HUES48 (cell line): ENCODE measurements around the gene LAMA2.
A peak's percentile ranks its signal among the peaks of the same experiment; 100 is the strongest.

ENCODE experiments used
- H3K27ac ChIP-seq: one replicate; pipeline ENCODE4 v1.7.0; 2013; ENCODE audit warnings: low read depth, low read length, inconsistent platforms
- H3K27me3 ChIP-seq: 2 replicates; pipeline ENCODE4 v1.6.1; 2013; ENCODE audit warnings: mild to moderate bottlenecking, low read length; ENCODE audit not compliant: control insufficient read depth, insufficient read depth
- H3K36me3 ChIP-seq: 2 replicates; pipeline ENCODE4 v1.6.1; 2013; ENCODE audit warnings: low read length; ENCODE audit not compliant: control insufficient read depth, insufficient read depth
- H3K4me1 ChIP-seq: 2 replicates; pipeline ENCODE4 v1.6.1; 2013; ENCODE audit warnings: mild to moderate bottlenecking, low read length; ENCODE audit not compliant: control insufficient read depth, insufficient read depth
- H3K4me3 ChIP-seq: 2 replicates; pipeline ENCODE4 v1.5.1; 2013; ENCODE audit warnings: mild to moderate bottlenecking, low read depth, low read length
- H3K9ac ChIP-seq: 2 replicates; pipeline ENCODE4 v1.6.1; 2013; ENCODE audit warnings: mild to moderate bottlenecking, low read depth, low read length, moderate library complexity
- H3K9me3 ChIP-seq: 2 replicates; pipeline ENCODE4 v1.6.1; 2013; ENCODE audit warnings: low read length; ENCODE audit not compliant: control insufficient read depth, insufficient read depth

Gene LAMA2, protein sequence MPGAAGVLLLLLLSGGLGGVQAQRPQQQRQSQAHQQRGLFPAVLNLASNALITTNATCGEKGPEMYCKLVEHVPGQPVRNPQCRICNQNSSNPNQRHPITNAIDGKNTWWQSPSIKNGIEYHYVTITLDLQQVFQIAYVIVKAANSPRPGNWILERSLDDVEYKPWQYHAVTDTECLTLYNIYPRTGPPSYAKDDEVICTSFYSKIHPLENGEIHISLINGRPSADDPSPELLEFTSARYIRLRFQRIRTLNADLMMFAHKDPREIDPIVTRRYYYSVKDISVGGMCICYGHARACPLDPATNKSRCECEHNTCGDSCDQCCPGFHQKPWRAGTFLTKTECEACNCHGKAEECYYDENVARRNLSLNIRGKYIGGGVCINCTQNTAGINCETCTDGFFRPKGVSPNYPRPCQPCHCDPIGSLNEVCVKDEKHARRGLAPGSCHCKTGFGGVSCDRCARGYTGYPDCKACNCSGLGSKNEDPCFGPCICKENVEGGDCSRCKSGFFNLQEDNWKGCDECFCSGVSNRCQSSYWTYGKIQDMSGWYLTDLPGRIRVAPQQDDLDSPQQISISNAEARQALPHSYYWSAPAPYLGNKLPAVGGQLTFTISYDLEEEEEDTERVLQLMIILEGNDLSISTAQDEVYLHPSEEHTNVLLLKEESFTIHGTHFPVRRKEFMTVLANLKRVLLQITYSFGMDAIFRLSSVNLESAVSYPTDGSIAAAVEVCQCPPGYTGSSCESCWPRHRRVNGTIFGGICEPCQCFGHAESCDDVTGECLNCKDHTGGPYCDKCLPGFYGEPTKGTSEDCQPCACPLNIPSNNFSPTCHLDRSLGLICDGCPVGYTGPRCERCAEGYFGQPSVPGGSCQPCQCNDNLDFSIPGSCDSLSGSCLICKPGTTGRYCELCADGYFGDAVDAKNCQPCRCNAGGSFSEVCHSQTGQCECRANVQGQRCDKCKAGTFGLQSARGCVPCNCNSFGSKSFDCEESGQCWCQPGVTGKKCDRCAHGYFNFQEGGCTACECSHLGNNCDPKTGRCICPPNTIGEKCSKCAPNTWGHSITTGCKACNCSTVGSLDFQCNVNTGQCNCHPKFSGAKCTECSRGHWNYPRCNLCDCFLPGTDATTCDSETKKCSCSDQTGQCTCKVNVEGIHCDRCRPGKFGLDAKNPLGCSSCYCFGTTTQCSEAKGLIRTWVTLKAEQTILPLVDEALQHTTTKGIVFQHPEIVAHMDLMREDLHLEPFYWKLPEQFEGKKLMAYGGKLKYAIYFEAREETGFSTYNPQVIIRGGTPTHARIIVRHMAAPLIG (N-terminal part only)

DNA sequence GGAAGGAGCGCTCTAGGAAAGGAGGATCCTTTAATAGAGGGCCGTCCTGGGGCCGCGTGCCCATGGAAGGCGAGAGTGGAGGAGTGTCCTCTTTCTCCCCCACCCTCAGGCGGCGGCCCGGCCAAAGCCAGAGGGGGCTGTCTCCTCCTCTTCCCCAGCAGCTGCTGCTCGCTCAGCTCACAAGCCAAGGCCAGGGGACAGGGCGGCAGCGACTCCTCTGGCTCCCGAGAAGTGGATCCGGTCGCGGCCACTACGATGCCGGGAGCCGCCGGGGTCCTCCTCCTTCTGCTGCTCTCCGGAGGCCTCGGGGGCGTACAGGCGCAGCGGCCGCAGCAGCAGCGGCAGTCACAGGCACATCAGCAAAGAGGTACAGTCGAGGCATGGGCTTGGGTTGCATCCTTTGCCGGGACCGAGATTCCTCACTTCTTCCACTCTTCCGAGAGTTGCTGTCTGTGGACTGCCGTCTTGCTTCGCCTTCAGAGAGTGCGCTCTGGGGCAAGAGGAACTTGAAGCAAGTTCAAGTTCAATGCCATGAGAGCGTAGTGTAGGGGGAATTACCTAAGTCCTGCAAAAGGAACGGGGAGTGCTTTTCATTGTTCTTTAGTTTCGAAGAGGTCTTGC lies at the start of gene LAMA2:
Gene LAMA2, plus strand, starts transcription at position 148 of the 621 bp plus-strand sequence. Its CDS starts 108 bp downstream, at position 256.
- Histone ChIP-seq H3K36me3 (no peaks in the 10 kb centered on the region), H3K4me3 (peak within 1 kb of the TSS; percentile 84), H3K9ac (peak within 1 kb of the TSS; percentile 58), H3K27me3 (0 out of 2 replicates have a peak, but pooled peaks cover 6% of the 10 kb centered on the region), H3K4me1 (peaks cover 15% of the 10 kb centered on the region), H3K9me3 (no peaks in the 10 kb centered on the region), H3K27ac (no peak within 1 kb of the TSS)

DNA sequence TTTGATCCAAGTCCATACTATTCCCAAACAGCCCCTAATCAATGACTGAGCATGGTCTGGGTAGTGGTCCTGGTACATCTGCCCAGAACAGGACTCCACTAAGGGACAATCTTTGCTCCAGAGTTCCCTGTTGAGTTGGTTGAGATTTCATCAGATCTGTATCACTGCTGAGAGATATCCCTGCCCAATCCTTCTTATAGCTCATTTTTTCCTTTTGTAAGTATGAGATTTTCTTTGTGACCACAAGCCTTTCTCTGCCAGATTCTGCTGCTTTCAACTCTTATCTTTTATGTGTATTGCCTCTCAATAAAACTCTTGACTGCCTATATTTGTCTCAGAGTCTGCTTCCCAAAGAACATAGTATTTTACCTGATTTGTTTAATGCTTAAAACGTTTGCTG lies 46.2 kb upstream of the LAMA2 start:
- Histone ChIP-seq H3K4me1 (no peaks in the 10 kb centered on the region), H3K27ac (no peak overlapping the region), H3K9me3 (no peaks in the 10 kb centered on the region), H3K36me3 (no peaks in the 10 kb centered on the region), H3K4me3 (no peak overlapping the region), H3K27me3 (no peaks in the 10 kb centered on the region), H3K9ac (no peak overlapping the region)

DNA sequence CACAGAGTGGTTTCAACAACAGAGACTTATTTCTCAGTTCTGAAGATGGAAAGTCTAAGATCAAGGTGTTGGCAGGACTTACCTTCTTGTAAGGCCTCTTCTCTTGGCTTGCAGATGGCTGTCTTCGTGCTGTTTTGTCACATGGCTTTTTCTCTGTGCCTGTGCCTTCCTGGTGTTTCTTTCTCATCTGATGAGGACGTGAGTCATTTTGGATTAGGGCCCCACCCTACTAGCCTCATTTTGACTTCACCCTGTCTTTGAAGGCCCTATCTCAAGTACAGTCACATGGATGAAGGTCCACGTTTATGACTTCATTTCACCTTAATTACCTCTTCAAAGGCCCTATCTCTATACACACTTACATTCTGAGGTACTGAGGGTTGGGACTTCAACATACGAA lies 41.4 kb upstream of the LAMA2 start:
- no peak overlapping the region for H3K4me3 ChIP-seq
- no peak overlapping the region for H3K9ac ChIP-seq
- H3K27ac ChIP-seq = no peak overlapping the region
- no peaks in the 10 kb centered on the region for H3K4me1 ChIP-seq
- no peaks in the 10 kb centered on the region for H3K9me3 ChIP-seq
- H3K36me3 ChIP-seq = no peaks in the 10 kb centered on the region
- no peaks in the 10 kb centered on the region for H3K27me3 ChIP-seq

DNA sequence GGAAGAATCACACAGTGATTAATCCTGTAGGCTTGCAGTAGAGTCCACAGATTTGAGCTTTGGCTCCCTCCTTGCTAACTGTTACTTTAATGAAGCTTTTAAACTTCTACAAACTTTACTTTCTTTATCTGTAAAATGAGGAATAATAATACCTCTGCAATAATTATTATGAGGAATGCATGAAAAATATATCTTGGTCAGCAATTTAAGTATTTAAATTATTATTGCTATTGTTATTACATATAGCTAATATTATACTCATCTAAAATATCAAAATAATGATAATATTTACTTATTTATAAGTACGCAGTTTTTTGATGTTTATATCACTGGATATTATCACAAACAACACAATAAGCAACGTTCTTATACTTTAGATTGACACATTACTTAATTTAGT lies 38.3 kb upstream of the LAMA2 start:
- no peaks in the 10 kb centered on the region for H3K27me3 ChIP-seq
- H3K9me3 ChIP-seq = no peaks in the 10 kb centered on the region
- H3K36me3 ChIP-seq = no peaks in the 10 kb centered on the region
- no peak overlapping the region for H3K9ac ChIP-seq
- H3K4me3 ChIP-seq = no peak overlapping the region
- peaks cover 15% of the 10 kb centered on the region for H3K4me1 ChIP-seq
- H3K27ac ChIP-seq = no peak overlapping the region

DNA sequence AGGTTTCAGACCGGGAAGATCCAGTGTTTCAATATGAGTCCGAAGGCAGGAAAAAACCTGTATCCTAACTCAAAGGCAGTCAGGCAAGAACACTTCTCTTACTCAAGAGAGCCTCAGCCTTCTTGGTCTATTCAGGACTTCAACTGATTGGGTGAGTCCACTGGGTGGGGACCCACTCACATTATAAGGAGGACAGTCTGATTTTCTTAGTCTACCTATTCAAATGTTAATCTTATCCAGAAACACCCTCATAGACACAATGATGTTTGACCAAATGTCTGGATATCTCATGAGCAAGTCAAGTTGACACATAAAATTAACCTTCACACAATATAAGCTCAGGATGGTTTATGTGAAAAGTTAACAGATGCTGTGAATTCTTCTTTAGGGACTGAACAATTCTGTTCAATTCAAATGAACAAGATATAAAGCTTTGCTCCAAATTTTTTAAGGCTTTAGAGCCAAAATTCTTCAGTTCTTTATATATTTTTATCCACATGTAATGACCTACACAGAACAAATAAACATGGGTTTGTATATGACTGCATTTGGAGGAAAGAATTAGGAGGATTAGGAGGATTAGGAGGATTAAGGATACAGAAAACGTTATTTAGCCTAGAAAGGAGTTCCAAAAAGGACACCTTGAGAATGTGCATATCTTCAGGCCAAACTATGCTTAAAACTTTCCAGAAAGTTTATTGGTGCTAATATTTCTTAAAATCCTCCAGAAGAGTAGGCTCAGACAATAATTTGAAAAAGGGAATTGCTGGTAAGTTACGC lies 35.3 kb upstream of the LAMA2 start:
- H3K9ac ChIP-seq = no peak overlapping the region
- H3K4me1 ChIP-seq = peaks cover 15% of the 10 kb centered on the region
- H3K27ac ChIP-seq = peak overlapping the region; percentile 7
- H3K9me3 ChIP-seq = no peaks in the 10 kb centered on the region
- H3K4me3 ChIP-seq = no peak overlapping the region
- no peaks in the 10 kb centered on the region for H3K27me3 ChIP-seq
- no peaks in the 10 kb centered on the region for H3K36me3 ChIP-seq

DNA sequence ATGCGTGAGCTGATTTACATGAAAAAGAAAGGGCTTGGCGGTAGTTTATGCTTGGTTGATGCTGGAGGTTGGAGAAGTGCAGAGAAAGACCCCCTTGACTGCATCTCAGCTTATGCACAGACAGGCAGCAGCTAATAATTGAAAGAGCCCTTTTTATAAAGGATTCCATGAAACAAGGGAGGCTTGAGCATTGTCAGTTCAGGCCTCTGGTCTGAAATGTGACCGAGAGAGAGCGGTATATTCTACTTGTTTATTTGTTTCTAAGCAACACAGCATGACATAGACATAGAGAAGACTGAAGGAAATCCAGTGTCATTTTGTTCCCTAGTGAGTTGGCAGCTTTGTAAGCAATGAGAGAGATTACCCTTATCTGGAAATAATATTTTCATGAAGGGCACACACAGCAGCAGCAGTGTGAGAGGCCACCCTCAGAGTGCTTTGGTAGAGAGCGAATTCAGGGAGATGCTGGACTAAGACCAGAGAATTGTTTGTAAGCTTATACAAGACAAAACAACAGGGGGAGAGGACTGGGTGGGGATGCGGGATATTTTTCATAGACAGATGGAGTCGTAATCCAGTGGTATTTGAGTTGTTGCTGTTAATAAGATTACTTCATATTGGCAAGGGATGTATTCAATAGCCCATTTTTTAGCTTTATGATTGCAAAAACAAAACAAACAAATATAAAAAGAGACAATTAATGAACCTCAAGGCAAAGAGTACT lies 34.6 kb upstream of the LAMA2 start:
- Histone ChIP-seq H3K4me1 (peaks cover 15% of the 10 kb centered on the region), H3K4me3 (no peak overlapping the region), H3K27ac (peak overlapping the region; percentile 7), H3K9ac (no peak overlapping the region), H3K9me3 (no peaks in the 10 kb centered on the region), H3K36me3 (no peaks in the 10 kb centered on the region), H3K27me3 (no peaks in the 10 kb centered on the region)

DNA sequence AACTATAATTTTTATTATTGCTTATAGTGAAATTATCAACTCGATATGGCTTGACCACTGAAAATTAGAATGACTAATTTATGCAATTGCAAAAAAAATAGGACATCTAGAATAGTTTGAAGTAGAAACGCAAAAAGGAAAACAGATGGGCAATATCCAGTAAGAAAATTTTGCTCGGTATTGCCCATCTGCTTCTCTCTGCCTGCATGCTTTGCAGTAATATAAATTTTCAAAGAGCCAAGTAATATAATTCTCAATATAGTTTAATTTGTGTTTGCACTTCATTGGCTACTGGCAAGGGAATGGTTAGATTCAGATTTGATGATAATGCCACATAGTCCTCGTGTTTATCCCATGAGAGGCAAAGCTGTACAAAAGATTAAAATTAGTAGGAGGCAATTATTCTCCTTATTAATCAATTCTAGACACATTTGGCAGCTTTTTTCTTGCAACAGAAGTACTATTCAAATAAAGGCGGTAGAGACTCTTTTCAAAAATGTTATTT lies 27.3 kb upstream of the LAMA2 start:
- H3K27me3 ChIP-seq = no peaks in the 10 kb centered on the region
- no peak overlapping the region for H3K9ac ChIP-seq
- no peaks in the 10 kb centered on the region for H3K9me3 ChIP-seq
- H3K4me3 ChIP-seq = no peak overlapping the region
- no peak overlapping the region for H3K27ac ChIP-seq
- H3K36me3 ChIP-seq = no peaks in the 10 kb centered on the region
- no peaks in the 10 kb centered on the region for H3K4me1 ChIP-seq

DNA sequence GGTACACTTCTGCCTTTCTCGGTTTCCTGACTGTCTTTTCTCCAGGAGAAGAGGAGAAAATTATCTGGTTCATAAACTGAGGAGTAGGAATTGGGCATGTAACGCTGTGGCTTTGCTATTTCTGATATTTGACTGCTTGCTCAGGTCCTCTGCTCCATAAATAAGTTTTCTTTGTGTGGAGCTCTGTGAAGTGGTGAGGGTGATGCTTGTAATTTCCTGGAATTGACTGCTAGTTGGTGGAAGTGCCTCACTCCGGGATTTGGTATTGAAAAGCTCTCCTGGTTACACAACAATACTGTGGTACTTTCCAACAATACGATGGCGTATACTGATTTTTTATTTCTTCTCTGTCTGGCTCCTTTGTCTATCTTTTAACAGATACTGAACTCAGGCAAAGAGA lies 25.1 kb upstream of the LAMA2 start:
- no peaks in the 10 kb centered on the region for H3K27me3 ChIP-seq
- no peaks in the 10 kb centered on the region for H3K4me1 ChIP-seq
- H3K4me3 ChIP-seq = no peak overlapping the region
- no peaks in the 10 kb centered on the region for H3K36me3 ChIP-seq
- no peak overlapping the region for H3K9ac ChIP-seq
- H3K27ac ChIP-seq = no peak overlapping the region
- no peaks in the 10 kb centered on the region for H3K9me3 ChIP-seq

DNA sequence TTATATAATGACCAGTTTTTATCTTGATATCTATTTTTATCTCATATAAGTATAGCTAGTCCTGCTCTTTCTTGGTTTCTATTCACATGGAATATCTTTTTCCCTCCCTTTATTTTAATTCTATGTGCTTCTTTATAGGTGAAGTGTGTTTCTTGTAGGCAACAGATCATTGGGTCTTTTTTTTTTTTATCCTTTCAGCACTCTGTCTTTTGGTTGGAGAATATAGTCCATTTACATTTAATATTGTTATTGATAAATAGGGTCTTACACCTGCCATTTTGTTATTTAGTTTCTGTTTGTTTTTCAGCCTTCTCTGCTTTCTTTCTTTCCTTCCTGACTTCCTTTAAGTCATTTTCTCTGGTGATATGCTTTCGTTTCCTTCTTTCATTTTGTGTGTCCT lies 22.2 kb upstream of the LAMA2 start:
- Histone ChIP-seq H3K36me3 (no peaks in the 10 kb centered on the region), H3K9me3 (no peaks in the 10 kb centered on the region), H3K9ac (no peak overlapping the region)

More for the DNA sequence above, 22.2 kb upstream of the LAMA2 start:
- Histone ChIP-seq H3K4me3 (no peak overlapping the region), H3K4me1 (no peaks in the 10 kb centered on the region), H3K27me3 (no peaks in the 10 kb centered on the region), H3K27ac (no peak overlapping the region)
